NCI-H345 treated with DMSO at 0.1 percent for 48 hours (cell line): ENCODE data around the gene NUDCD3.

Source experiments
- DNase-seq: peaks from one replicate; lab custom pipeline; 2025; ENCODE audit not compliant: unreplicated experiment; lab: John Stamatoyannopoulos, UW

Gene NUDCD3

DNA sequence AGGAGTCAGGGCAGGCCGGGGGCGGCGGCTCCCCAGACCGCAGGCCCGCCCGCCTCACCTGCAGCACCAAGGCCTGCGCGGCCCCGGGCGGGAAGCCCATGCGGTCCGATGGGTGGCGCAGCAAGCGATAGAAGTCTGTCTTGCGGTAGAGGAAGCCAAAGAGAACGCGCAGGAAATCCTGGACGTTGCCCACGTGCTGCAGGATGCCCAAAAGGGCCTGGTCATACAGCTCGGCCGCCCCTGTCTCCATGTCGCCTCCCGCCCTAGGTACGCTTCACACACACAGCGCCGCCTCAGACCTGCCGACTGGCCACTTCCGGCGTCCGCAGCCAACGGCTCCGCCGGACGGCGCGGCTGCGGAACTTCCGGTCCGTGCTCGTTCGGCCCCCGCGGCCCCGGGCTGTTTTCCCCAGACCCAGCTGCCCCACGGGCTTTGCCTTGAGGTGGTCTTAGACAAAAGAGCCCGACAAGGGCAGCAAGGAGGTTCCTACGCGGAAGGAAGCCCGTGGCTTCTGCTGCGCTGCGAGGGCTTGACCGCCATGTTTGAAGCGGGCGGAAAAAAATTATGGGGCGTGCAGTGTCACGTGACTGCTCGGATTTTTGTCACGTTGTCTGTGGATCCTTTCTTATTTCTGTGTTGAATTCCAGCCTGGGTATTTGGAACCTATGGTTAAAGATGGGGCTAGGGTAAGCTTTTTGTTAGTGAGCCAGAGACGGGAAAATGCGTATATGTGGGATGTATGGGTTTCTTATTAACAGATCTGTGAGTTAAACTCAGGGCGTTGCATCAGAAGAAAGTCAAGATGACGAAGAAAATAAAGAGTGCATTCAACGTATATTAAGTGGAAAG is at the start of gene NUDCD3:
Gene NUDCD3 (minus strand): TSS at position 308 of the 850 bp plus-strand sequence. CDS start 58 bp downstream, at position 250.
- peak; percentile 76 for DNase-seq

- no peak for DNase-seq
Observed at GRCh38 chr7:44539669-44540506, 49.4 kb upstream of the NUDCD3 start.

- no peak for DNase-seq
Observed at GRCh38 chr7:44538798-44539668, 48.6 kb upstream of the NUDCD3 start.

GRCh38 chr7:44538093-44538797 is 47.8 kb upstream of the NUDCD3 start:
- no peak for DNase-seq

DNA sequence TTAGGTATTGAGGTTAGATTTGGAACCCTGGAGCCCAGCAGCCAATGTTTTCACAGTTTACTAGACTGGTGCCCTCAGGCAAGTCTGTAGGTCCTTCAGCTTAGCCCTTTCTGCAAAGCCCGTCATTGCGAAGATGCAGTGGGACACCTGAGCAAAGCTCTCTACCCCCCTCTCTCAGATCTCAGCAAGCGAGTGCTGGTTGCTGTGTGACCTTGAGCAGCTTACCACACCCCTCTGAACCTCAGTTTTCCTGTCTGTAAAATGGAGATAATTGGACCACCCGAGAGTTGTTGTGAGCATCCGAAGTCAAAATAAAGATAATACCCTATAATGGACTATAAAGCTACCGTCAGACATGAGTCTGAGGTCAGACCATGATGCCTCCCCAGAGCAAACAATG is 47.0 kb upstream of the NUDCD3 start:
- no peak for DNase-seq

DNA sequence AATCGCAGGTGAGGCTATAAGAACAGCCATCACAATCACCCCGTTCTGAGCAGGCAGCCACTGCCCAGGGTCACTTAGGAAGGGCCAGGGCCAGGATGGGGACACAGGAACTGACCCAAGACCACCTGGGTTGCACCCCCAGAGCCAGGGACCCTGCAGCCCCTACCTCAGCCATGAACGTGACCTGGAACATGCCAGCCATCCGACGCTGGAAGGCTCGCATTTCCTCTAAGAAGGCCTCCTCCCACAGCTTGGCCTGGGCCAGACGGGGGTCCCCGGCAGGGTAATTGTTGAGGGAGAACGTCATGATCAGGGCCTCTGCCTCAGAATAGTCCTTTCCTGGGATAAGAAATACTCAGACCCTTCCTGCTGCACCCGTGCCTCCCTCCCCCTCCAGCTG is 45.6 kb upstream of the NUDCD3 start:
- DNase-seq: no peak

GRCh38 chr7:44535348-44536064 is 45.0 kb upstream of the NUDCD3 start:
- no peak for DNase-seq

DNA sequence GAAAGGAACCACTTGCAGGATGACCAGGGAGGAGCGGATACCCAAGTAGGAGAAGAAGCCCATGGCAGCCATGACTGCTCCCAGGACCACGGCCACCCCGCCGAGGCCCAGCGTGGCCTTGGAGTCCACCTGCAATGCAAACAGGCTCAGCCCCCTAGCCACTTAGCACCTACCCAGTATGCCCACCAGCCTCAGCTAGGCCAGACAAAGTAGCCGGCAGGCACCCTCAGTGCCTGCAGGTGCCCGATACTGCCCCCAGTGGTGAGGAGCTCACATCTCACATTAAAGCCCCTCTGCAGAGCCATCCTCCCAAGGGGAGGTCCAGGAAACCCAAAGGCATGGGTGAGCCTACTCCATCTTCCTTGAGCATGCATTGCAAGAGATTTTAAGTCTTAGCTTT is 44.0 kb upstream of the NUDCD3 start:
- no peak for DNase-seq

GRCh38 chr7:44534087-44534486 is 43.6 kb upstream of the NUDCD3 start:
- no peak for DNase-seq

- no peak for DNase-seq
Observed at GRCh38 chr7:44533301-44534055, 43.0 kb upstream of the NUDCD3 start.

DNA sequence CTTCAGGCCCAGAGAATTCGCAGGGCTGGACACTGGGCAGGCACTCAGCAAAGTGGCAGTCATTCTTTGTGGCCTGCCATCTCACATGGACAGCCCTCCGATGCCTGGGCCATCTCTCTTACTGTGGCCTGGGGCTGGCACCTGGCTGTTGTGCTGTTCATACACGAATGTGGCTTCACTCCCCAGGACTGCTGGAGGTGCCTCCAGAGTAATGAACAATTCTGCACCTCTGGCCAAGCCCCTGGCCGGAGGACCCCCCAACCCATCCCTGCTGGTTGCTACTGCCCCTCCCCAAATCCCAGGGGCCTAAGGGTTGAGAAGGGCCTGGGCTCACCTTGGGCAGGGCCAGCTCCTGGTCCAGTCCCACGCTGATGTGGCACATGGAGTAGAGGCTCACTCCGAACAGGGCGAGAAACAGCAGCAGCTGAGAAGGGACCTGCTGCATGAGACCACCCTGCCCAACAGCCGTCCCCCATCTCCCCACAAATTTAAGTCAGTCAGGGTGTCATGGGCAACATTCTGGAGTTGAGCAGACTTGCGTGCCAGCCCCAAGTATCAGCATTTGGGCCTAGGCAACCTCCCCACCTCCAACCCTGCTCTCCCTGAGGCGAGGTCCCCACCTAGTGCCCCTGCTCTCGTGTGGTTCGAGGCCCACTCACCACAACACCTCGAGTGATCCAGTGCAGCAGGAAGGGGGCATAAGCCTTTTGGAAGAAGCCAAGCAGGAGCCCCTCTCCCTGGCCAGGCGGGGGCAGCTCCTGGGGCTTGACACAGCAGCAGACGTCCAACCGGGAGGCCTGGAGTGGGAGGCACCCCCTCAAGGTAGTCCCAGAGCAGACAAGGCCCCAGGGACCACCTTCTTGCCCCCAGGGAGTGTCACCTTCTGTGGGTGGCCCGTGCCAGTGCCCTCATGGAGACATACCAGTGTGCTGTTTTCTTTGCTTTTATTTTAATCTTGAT is 41.2 kb upstream of the NUDCD3 start:
- no peak for DNase-seq

- no peak for DNase-seq
Observed at GRCh38 chr7:44530990-44531389, 40.5 kb upstream of the NUDCD3 start.

GRCh38 chr7:44524811-44525388 is 34.4 kb upstream of the NUDCD3 start:
- no peak for DNase-seq

GRCh38 chr7:44522315-44522714 is 31.9 kb upstream of the NUDCD3 start:
- no peak for DNase-seq

- no peak for DNase-seq
Observed at GRCh38 chr7:44521347-44522095, 31.1 kb upstream of the NUDCD3 start.

DNA sequence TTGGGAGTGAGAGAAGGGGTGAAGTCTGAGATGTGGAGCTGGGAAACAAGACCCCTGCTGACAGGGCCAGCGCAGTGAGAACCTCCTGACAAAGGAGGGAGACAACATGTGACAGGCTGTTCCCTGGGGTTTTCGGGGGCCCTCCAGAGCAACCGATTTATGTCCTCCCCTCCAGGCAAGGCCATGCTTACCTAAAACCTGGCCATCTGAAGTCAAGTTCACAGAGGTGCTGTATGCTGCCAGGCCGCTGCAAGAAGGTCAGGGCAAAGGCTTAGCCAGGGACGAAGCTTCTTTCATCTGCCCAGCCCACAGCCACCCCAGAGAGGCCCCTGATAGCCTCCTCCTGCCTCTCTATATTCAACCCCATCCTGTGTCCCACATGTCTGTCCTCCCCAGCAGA is 30.1 kb upstream of the NUDCD3 start:
- DNase-seq: no peak

DNA sequence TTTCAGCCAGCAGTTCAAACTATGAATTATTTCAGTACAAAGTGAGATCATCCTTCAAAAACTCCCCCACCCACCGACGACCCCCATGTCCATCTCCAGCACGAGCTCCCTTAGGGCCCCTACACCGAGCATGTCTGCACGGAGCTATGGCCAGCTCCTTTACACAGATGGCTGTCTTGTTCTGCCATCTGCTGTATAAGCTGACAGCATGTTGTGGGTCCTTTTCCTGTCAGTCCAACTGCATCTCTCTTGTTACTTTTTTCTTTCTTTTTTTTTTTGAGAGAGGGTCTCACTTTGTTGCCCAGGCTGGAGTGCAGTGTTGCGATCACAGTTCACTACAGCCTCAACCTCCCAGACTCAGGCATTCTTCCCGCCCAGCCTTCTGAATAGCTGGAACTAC is 29.1 kb upstream of the NUDCD3 start:
- no peak for DNase-seq
